ENCODE data around the gene SPDYE8.
"Not testable (repeated sequence)": the region's sequence is repeated elsewhere in the genome, so short reads cannot be mapped to it uniquely, and the experiment has no call there.

SPDYE8 gene, protein sequence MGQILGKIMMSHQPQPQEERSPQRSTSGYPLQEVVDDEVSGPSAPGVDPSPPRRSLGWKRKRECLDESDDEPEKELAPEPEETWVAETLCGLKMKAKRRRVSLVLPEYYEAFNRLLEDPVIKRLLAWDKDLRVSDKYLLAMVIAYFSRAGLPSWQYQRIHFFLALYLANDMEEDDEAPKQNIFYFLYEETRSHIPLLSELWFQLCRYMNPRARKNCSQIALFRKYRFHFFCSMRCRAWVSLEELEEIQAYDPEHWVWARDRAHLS

DNA sequence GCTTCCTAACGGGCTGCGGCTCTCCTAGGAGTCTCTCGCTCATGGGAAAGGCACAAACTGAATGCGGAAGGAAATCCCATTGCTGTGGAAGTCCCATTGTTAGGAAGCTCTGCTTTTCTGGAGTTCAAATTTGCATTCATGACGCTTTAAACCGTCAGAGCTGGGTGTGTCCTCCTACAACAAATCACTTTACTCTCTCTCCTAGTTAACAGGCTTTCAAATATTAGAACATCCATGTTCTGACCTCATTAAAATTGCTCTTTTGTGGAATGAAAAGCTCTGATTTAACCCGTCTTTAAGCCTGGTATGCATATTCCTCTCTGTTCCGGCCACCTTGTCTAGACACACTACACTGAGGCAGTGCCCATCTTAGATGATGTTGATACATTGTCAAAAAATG is at the start of gene SPDYE8:
TSS of gene SPDYE8 (minus strand) at position 101 of the 400 bp plus-strand sequence. CDS start 1,800 bp downstream, outside the sequence.
- not testable (repeated sequence) for DNase-seq (ENCODE audit: low spot score)

DNA sequence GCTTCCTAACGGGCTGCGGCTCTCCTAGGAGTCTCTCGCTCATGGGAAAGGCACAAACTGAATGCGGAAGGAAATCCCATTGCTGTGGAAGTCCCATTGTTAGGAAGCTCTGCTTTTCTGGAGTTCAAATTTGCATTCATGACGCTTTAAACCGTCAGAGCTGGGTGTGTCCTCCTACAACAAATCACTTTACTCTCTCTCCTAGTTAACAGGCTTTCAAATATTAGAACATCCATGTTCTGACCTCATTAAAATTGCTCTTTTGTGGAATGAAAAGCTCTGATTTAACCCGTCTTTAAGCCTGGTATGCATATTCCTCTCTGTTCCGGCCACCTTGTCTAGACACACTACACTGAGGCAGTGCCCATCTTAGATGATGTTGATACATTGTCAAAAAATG is 28.2 kb upstream of the SPDYE8 start, which contains the start of gene SPDYE11:
TSS of gene SPDYE11 (minus strand) at position 101 of the 400 bp plus-strand sequence. CDS start 1,800 bp downstream, outside the sequence.
- DNase-seq (ENCODE audit: low spot score) = not testable (repeated sequence)

DNA sequence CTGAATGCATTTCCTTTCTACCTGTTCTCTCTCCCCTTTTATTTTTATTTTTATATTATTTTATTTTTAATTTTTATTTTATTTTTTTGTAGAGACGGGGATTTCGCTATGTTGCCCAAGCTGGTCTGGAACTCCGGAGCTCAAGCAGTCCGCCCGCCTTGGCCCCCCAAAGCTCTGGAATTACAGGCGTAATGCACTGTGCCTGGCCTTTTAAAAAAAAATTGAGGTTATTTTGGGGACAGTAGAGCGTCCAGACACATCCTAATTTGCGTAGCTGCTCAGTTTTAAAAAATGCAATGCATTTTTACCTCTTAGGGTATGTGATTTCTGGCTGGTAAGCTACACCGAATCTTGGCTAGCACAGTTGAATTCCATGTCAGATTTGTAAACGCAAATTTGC is 23.1 kb downstream of the SPDYE8 start:
- not testable (repeated sequence) for DNase-seq (ENCODE audit: low spot score)

DNA sequence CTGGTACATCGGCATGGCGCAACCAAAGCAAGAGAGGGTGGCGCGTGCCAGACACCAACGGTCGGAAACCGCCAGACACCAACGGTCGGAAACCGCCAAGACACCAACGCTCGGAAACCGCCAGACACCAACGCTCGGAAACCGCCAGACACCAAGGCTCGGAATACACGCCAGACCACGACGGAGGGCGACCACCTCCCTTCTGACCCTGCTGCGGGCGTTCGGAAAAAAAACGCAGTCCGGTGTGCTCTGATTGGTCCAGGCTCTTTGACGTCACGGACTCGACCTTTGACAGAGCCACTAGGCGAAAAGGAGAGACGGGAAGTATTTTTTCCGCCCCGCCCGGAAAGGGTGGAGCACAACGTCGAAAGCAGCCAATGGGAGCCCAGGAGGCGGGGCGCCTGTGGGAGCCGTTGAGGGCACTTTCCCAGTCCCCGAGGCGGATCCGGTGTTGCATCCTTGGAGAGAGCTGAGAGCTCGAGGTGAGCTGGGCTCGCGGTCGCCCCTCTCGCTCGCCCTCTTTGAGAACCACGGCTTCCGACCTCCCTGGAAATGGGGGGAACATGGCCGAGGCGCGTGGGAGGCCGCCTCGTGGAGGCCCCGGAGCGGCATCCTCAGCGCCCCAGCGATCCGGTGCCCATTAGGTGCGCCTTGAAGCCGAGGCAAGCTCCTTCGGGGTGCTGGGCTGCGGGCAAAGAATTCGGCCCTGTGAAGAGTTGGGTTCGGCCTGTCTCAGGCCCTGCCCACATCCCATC is 23.7 kb downstream of the SPDYE8 start:
- DNase-seq (ENCODE audit: low spot score) = peak; percentile 50

DNA sequence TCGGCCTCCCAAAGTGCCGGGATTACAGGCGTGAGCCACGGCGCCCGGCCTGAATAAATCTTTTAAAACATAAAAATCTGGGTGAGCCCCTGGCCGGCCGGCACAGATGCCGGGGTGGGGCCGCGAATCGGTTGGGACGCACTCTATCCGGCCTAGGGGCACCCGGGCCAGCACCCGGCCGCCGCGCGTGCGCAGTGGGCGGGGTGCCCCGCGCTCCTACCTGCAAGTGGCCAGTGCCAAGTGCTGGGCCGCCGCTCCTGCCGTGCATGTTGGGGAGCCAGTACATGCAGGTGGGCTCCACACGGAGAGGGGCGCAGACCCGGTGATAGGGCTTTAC is 24.2 kb downstream of the SPDYE8 start:
- DNase-seq (ENCODE audit: low spot score) = not testable (repeated sequence)

DNA sequence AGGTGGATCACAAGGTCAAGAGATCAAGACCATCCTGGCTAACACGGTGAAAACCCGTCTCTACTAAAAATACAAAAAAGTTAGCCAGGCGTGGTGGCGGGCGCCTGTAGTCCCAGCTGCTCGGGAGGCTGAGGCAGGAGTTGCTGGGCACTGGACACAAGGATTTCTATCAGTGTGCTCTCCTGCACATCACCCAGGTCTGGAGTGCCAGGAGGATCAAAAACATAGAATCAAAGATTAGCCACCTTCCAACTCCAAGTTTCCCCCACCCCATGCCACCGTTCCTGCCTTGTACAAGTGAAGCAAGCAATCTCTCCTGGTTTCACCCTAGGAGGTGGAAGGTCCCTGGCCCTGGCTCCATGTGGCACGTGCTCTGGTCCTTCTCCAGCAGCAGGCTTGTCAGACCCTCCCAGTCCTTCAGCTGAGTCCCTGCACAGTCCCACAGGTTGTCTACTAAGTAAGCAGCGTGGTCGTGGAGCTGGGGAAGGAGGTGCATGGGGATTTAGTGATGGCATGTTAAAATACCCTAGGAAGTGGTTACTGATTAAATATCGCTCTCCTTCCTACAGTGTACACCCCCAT is 31.6 kb downstream of the SPDYE8 start:
- DNase-seq (ENCODE audit: low spot score) = not testable (repeated sequence)

DNA sequence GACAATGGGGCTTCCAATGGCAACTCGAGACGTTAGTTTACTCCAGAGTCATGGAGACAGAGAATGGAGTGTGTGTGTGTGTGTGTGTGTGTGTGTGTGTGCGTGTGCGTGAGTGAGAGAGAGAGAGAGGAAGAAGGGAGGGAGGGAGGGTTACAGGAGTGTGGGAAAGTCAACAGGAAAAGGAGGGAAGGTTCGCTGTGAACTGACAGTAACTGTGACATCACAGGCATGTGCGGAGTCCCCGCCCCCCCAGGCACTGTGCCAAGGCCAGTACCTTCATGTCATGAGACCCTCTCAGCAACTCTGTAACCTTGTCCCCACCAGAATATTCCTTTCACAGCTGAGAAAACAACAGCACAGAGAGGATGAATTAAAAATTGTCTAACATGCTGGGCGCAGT is 32.1 kb downstream of the SPDYE8 start:
- not testable (repeated sequence) for DNase-seq (ENCODE audit: low spot score)

DNA sequence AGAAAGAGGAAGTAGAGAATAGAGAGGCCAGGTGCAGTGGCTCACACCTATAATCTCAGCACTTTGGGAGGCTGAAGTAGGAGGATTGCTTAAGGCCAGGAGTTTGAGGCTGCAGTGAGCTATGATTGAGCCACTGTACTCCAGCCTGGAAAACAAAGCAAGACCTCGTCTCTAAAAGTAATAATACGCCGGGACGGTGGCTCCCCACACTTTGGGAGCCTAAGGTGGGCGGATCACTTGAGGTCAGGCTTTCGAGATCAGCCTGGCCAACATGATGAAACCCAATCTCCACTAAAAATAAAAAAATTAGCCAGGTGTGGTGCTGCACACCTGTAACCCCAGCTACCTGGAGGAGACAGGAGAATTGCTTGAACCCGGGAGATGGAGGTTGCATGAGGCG is 34.1 kb downstream of the SPDYE8 start:
- not testable (repeated sequence) for DNase-seq (ENCODE audit: low spot score)

DNA sequence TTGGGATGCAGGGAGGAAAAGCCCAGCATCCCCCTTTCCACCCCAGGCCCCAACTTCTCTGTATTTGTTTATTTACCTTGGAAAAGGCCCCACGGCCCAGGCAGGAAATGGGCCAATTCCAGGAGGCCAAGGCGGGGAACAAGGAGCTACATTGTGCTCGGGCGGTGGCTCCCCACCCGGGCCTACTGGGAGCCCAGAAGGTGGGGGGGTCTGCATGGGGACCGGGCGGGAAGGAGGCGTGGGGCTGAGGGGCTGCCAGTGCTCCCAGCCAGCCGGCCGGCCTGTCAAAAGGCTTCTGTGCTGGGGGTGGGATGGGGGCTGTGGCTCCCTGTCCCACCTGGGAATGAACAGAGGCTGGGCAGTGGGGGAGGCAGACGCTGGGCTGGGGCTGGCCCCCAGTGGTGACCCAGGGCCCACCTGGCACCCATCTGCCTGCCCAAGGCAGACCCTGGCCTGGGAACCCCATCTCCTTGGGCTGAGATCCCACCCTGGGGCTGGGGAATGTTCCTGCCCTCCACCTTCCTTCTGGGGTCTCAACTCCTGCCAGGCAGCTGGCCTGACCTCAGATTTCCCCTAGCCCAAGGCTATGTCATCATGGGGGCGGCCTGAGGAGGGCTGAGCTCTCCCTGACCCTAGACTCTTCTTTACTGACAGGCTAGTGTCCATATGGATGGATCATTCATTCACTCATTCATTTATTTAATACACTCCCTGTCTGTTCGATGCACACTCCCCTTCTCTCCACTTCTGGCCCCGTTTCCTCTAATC is 39.2 kb downstream of the SPDYE8 start:
- not testable (repeated sequence) for DNase-seq (ENCODE audit: low spot score)

DNA sequence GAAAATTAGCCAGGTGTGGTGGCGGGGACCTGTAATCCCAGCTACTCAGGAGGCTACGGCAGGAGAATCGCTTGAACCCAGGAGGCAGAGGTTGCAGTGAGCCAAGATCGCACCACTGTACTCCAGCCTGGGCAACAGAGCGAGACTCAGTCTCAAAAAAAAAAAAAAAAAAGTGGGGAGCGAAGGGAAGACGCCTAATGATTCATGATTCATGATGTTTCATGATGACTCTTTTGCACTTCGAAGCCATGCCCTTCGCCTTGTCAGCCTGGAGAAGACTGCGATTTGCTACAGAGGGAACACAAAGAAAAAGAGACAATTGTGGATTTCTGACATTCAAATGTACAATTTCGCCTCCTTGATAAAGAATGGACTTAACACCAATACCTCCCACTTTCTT is 47.5 kb downstream of the SPDYE8 start:
- not testable (repeated sequence) for DNase-seq (ENCODE audit: low spot score)

DNA sequence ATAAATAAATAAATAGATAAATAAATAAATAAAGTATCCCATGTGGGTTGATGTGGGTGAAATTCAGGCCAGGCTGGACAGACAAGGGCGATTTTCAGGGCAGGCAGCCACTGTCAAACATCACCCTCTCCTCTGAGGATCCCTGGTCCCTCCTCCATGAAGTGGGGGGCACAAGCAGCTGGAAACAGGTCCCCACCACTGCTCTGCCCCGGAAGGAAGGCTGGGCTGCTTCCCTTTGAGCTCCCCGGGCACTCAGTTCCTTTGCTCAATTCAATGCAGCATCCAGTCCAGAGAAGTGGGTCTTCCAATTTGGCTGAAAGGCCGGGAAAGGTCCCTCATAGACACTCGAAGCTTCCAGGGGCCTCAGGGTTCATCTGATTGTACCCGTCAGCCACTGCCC is 49.2 kb downstream of the SPDYE8 start:
- DNase-seq (ENCODE audit: low spot score) = not testable (repeated sequence)

DNA sequence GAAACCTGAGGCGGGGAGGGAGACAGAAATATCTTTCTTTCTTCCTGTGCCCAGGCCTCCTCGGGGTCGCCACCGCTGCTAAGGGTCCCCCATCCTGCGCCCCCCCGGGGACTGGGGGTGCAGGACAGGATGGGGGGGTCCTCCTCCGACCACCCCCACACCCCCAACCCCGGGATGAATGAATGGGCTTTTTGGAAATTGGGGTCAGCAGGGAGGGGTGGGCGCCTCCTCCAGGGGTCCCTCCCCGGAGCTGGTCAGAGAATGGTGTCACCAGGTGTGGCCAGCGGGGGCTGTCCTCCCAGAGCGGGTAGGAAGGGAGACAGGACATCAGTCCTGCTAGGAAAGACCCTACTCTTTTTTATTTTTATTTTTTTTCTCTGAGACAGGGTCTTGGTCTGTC is 53.1 kb downstream of the SPDYE8 start:
- DNase-seq (ENCODE audit: low spot score) = not testable (repeated sequence)

DNA sequence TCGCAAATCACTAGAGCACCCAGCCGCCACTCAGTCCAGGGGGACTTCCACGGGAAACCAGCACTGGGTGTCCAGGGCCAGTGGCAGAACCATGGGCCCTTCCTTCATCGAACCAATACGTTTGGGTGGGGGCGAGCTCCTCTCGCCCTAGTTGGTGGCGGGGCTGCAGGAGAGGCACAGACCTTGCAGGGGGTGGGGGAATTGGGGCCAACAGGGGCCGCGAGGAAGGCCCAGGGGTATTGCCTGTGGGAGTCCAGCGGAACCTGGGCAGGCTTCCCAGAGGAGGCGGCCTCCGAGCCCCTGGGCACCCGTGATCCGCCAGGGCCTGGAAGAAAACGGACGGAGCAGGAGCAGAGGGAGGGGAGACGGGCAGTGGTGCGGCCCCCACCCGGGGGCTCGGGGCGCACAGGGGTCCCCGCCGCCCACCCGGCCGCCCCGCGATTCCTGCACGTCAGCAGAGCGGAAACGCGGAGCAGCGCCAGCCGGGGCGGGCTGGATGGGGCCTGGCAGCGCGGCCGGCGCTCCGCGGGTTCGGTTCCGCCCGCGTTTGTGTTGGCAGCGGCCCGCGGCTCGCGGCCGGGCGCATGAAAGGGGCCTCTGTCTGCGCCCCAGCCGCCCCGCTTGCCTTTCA is 53.8 kb downstream of the SPDYE8 start:
- not testable (repeated sequence) for DNase-seq (ENCODE audit: low spot score)

DNA sequence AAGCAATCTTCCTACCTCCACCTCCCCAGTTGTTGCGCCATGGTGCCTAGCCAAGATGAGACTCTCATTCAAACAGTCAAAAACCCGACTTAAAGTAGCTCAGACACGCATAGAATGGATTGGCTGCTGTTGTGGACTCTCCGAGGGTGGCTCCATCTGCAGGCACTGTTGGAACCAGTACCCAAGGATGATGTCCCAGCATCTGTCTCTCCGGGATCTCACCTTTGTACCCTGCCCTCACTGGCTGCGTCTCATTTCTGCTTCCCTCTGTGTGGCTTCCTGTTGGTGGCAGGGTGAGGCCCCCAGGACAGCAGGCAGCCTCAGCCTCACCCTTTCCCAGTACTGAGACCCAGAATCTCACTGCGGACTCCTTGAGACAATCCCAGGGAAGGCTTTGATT is 54.8 kb downstream of the SPDYE8 start:
- DNase-seq (ENCODE audit: low spot score) = not testable (repeated sequence)

DNA sequence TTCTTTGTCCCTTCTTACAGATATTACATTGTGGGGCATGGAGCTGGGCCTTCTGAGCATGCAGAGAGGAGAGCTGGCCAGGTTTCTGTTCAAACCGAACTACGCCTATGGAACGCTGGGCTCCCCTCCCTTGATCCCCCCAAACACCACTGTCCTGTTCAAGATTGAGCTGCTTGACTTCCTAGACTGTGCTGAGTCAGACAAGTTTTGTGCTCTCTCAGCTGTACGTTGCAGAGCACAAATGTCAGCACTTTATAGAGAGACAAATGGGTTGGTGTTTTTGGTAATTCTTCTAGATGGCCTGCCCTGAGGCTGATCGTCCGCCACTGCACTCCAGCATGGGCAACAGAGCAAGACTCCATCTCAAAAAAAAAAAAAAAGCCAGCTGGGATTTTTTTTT is 58.1 kb downstream of the SPDYE8 start:
- DNase-seq (ENCODE audit: low spot score) = not testable (repeated sequence)

All from kidney capillary endothelial cell (primary cell).